Thyroid gland (tissue), 4 donors: ENCODE data around the gene PCDHA12. TPM values are rescaled to one million over a fixed set of nuclear protein-coding genes. Genes with fewer than 3 reads are reported as not detected.

Experiments used
- DNase-seq, 2 donors: peaks; one replicate each; pipeline ENCODE4 v3.0.0-alpha.2; 2019
- H3K27ac ChIP-seq, 3 donors: fragments of 200-600 bp; sonication (generic); 1 replicate in 2 of 3; 2 replicates in 1 of 3; pipeline ENCODE4 v1.5.1; 2016 to 2019; ENCODE audit warnings: mild to moderate bottlenecking in 1 of 3, moderate library complexity in 1 of 3
- H3K27me3 ChIP-seq: fragments of 200-600 bp; sonication (generic); one replicate; pipeline ENCODE4 v1.5.1; 2019
- H3K36me3 ChIP-seq, 2 donors: fragments of 200-600 bp; sonication (generic); one replicate each; pipeline ENCODE4 v1.5.1; 2016 to 2019
- H3K4me1 ChIP-seq, 2 donors: fragments of 200-600 bp; sonication (generic); one replicate each; pipeline ENCODE4 v1.5.1; 2017 to 2019
- H3K4me3 ChIP-seq, 3 donors: fragments of 200-600 bp; sonication (generic); replicated peaks in 1 of 3; 1 replicate in 2 of 3; 2 replicates in 1 of 3; pipeline ENCODE4 v1.5.1; 2016; ENCODE audit warnings: mild to moderate bottlenecking in 1 of 3
- H3K9me3 ChIP-seq: fragments of 200-600 bp; sonication (generic); one replicate; pipeline ENCODE4 v1.5.1; 2017
- POLR2A ChIP-seq, 2 donors: fragments of 450-650 bp; IDR thresholded peaks; one replicate each; pipeline ENCODE4 v1.6.1; 2017; ENCODE audit warnings: antibody characterized with exemption in 2 of 2, mild to moderate bottlenecking in 2 of 2, moderate library complexity in 1 of 2
- WGBS, 2 donors: methylation state at CpG; one replicate each; pipeline ENCODE4 v1.1.5; 2017; 5-methylcytosine and 5-hydroxymethylcytosine counted together
- intact Hi-C: fragments of 100-400 bp; cut with DNase I; formaldehyde crosslinking; loops from one replicate; pipeline ENCODE4 v1.15.1; 2023
- total RNA-seq, 4 donors: library from RNA; depleted of rRNA; stranded (reverse); fragments of >200 nt; gene quantifications; one replicate each; pipeline ENCODE4 v1.2.3, GENCODE V29; 2016
- TF ChIP-seq, protein P1 (sequence below), 6 experiments: fragments of 200-600 bp in 3 of 6; fragments of 450-650 bp in 3 of 6; sonication (generic) in 3 of 6; IDR thresholded peaks; one replicate each; pipeline ENCODE4 v1.5.1; 2016 to 2019; ENCODE audit warnings: antibody characterized with exemption in 6 of 6, mild to moderate bottlenecking in 2 of 6, inconsistent platforms in 1 of 6, moderate library complexity in 1 of 6

The PCDHA12 gene
- total RNA-seq, 4 donors from 2014 or later, result 3.3 to 9.6 (median 6.1) TPM

- 2 to 5% methylated on average over 13 to 39 of the region's 41 CpGs for WGBS, 2 donors
- Histone ChIP-seq H3K27me3 (no peaks in the 10 kb centered on the region), H3K36me3 (no peaks in the 10 kb centered on the region), H3K4me1 (peaks cover 6 to 10% of the 10 kb centered on the region in 2 donors), H3K27ac (peak within 1 kb of the TSS in 2 of 3 donors; percentile 42 to 49), H3K9me3 (no peaks in the 10 kb centered on the region), H3K4me3 (peak within 1 kb of the TSS; percentile 41 to 56 (median 43))
- peak; percentile 43 for DNase-seq
- TF ChIP-seq POLR2A (IDR thresholded peaks at IDR 0.05), result peak in 1 of 2 donors; percentile 23
- TF ChIP-seq, protein P1, sequence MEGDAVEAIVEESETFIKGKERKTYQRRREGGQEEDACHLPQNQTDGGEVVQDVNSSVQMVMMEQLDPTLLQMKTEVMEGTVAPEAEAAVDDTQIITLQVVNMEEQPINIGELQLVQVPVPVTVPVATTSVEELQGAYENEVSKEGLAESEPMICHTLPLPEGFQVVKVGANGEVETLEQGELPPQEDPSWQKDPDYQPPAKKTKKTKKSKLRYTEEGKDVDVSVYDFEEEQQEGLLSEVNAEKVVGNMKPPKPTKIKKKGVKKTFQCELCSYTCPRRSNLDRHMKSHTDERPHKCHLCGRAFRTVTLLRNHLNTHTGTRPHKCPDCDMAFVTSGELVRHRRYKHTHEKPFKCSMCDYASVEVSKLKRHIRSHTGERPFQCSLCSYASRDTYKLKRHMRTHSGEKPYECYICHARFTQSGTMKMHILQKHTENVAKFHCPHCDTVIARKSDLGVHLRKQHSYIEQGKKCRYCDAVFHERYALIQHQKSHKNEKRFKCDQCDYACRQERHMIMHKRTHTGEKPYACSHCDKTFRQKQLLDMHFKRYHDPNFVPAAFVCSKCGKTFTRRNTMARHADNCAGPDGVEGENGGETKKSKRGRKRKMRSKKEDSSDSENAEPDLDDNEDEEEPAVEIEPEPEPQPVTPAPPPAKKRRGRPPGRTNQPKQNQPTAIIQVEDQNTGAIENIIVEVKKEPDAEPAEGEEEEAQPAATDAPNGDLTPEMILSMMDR (IDR thresholded peaks at IDR 0.05), result no peak
- intact Hi-C loops, result loop anchor here (5.0 kb wide), 1 partner anchor 111 kb away; no protein-coding TSS in a partner anchor
Observed at GRCh38 chr5:140925806-140926442, 50.8 kb downstream of the PCDHA12 start, which contains the start of gene PCDHAC1. Gene PCDHAC1 (plus strand): TSS chr5:140926299. CDS start chr5:140926893, 594 bp downstream.

DNA sequence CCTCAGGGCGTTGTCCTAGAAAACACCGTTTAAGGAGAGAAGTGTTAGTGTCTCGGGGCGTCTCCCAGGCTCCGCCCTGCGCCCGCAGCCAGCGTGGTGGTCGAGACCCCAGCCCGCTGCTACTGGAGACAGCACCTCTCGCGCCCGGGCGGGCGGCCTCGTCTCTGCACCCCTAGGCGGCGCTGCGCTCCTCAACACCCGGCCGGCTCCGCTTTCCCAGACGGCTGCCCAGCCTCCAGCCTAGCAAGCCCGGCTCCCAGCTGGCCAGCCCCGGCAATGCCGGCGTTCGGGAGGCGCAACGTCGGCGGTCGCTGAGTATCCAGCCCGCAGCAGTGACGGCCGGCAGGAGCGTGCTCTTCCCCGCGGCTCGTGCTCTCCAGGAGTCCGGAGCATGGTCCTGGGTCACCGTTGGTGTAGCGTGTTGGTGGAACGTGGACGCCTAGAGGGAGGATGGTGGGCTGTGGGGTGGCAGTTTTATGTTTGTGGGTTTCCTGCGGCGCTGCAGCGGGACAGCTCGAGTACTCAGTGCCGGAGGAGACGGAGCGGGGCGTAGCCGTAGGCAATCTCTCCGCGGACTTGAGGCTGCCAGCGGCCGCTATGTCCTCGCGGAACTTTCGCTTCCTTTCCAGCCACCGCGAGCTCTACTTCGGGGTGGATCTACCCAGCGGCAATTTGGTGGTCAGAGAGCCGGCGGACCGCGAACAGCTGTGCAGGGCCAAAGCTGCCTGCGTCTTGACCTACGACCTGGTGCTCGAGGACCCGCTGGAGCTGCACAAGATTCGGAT lies 51.5 kb downstream of the PCDHA12 start:
- H3K9me3 ChIP-seq, result no peaks in the 10 kb centered on the region
- peak; percentile 88 to 91 for DNase-seq
- no peak for TF ChIP-seq POLR2A (IDR thresholded peaks at IDR 0.05)
- TF ChIP-seq, protein P1 (IDR thresholded peaks at IDR 0.05), result peak; percentile 56 to 90 (median 84)
- H3K4me3 ChIP-seq, result peak overlapping the region; percentile 41 to 56 (median 43)
- 3% methylated on average over 8 to 37 of the region's 74 CpGs for WGBS, 2 donors
- H3K27ac ChIP-seq, result peak overlapping the region in 2 of 3 donors; percentile 42 to 49
- H3K4me1 ChIP-seq, result peaks cover 6 to 10% of the 10 kb centered on the region in 2 donors
- H3K27me3 ChIP-seq, result no peaks in the 10 kb centered on the region
- intact Hi-C loops, result loop anchor here (5.0 kb wide), 1 partner anchor 111 kb away; no protein-coding TSS in a partner anchor
- H3K36me3 ChIP-seq, result no peaks in the 10 kb centered on the region

DNA sequence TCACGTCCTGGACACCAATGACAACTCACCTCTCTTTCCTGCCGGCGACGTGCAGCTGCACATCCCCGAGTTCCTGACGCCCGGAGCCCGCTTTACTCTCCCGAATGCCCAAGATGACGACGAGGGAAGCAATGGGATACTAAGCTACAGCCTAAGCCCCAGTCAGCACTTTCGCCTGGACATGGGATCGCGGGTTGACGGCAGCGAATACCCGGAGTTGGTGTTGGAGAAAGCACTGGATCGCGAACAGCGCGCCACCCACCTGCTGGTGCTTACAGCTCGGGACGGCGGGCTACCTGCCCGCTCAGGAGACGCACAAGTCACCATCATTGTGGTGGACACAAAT lies 52.1 kb downstream of the PCDHA12 start:
- Histone ChIP-seq H3K9me3 (no peaks in the 10 kb centered on the region), H3K4me3 (peak overlapping the region; percentile 41 to 56 (median 43)), H3K4me1 (peaks cover 6 to 10% of the 10 kb centered on the region in 2 donors), H3K36me3 (no peaks in the 10 kb centered on the region), H3K27ac (peak overlapping the region in 1 of 3 donors; percentile 49), H3K27me3 (no peaks in the 10 kb centered on the region)
- TF ChIP-seq, protein P1 (IDR thresholded peaks at IDR 0.05), result no peak
- no peak for TF ChIP-seq POLR2A (IDR thresholded peaks at IDR 0.05)
- DNase-seq, result peak; percentile 23 to 26
- 1 to 5% methylated on average over 16 to 18 of the region's 26 CpGs for WGBS, 2 donors
- intact Hi-C loops, result loop anchor here (5.0 kb wide), 1 partner anchor 110 kb away; no protein-coding TSS in a partner anchor

Other genes with a start within 250 kb of the PCDHA12 start
- 10 to 100 TPM; 18.5 to 36.7 (median 30.0) TPM for gene CD14, start 242.1 kb upstream of the PCDHA12 start, total RNA-seq
- 10 to 100 TPM; 16.1 to 48.7 (median 29.3) TPM for gene TMCO6, start 235.9 kb upstream of the PCDHA12 start, total RNA-seq
- 10 to 100 TPM; 25.9 to 90.9 (median 56.4) TPM for gene NDUFA2, start 227.7 kb upstream of the PCDHA12 start, total RNA-seq
- 100 to 1,000 TPM; 106 to 279 (median 161) TPM for gene IK, start 227.5 kb upstream of the PCDHA12 start, total RNA-seq
- gene WDR55, start 210.4 kb upstream of the PCDHA12 start, total RNA-seq, result 10 to 100 TPM; 19.5 to 23.8 (median 20.7) TPM
- gene DND1, start 201.7 kb upstream of the PCDHA12 start, total RNA-seq, result 1 to 10 TPM in 2 of 4 donors, not detected in 2; 1.3 to 2.0 TPM
- 10 to 100 TPM; 41.0 to 56.8 (median 48.2) TPM for gene HARS1, start 183.9 kb upstream of the PCDHA12 start, total RNA-seq
- gene HARS2, start 183.9 kb upstream of the PCDHA12 start, total RNA-seq, result 10 to 100 TPM; 29.3 to 31.8 (median 30.1) TPM
- 10 to 100 TPM; 35.1 to 46.0 (median 37.5) TPM for gene ZMAT2, start 174.9 kb upstream of the PCDHA12 start, total RNA-seq
- gene PCDHA1, start 89.2 kb upstream of the PCDHA12 start, total RNA-seq, result under 1 TPM in 1 of 4 donors, not detected in 3; 0.13 TPM
- gene PCDHA2, start 80.5 kb upstream of the PCDHA12 start, total RNA-seq, result under 1 TPM in 1 of 4 donors, not detected in 3; 0.22 TPM
- 1 to 10 TPM; 1.1 to 1.7 (median 1.3) TPM for gene PCDHA3, start 74.3 kb upstream of the PCDHA12 start, total RNA-seq
- gene PCDHA4, start 68.2 kb upstream of the PCDHA12 start, total RNA-seq, result 1 to 10 TPM in 1 of 4 donors, under 1 TPM in 3; 0.40 to 2.1 (median 0.69) TPM
- under 1 TPM; 0.33 to 0.54 (median 0.45) TPM for gene PCDHA5, start 53.7 kb upstream of the PCDHA12 start, total RNA-seq
- gene PCDHA6, start 47.3 kb upstream of the PCDHA12 start, total RNA-seq, result 1 to 10 TPM in 2 of 4 donors, under 1 TPM in 2; 0.29 to 1.3 (median 1.0) TPM
- gene PCDHA7, start 41.0 kb upstream of the PCDHA12 start, total RNA-seq, result under 1 TPM; 0.45 to 0.88 (median 0.54) TPM
- gene PCDHA8, start 34.1 kb upstream of the PCDHA12 start, total RNA-seq, result under 1 TPM in 3 of 4 donors, not detected in 1; 0.27 to 0.93 (median 0.33) TPM
- under 1 TPM; 0.17 to 0.54 (median 0.29) TPM for gene PCDHA9, start 26.9 kb upstream of the PCDHA12 start, total RNA-seq
- 10 to 100 TPM in 2 of 4 donors, 1 to 10 TPM in 2; 6.0 to 11.8 (median 9.2) TPM for gene PCDHA10, start 19.4 kb upstream of the PCDHA12 start, total RNA-seq
- 1 to 10 TPM; 1.8 to 4.2 (median 2.1) TPM for gene PCDHA11, start 6.4 kb upstream of the PCDHA12 start, total RNA-seq
- 1 to 10 TPM; 1.8 to 4.0 (median 3.1) TPM for gene PCDHA13, start 6.8 kb downstream of the PCDHA12 start, total RNA-seq
- 1 to 10 TPM; 3.0 to 6.4 (median 3.5) TPM for gene PCDHAC1, start 51.0 kb downstream of the PCDHA12 start, total RNA-seq
- 1 to 10 TPM; 2.0 to 5.4 (median 3.4) TPM for gene PCDHAC2, start 91.2 kb downstream of the PCDHA12 start, total RNA-seq
- under 1 TPM in 1 of 4 donors, not detected in 3; under 0.01 TPM for gene PCDHB1, start 176.1 kb downstream of the PCDHA12 start, total RNA-seq
- gene PCDHB2, start 219.3 kb downstream of the PCDHA12 start, total RNA-seq, result 1 to 10 TPM; 1.2 to 4.2 (median 3.2) TPM
- 1 to 10 TPM in 3 of 4 donors, under 1 TPM in 1; 0.81 to 3.0 (median 2.4) TPM for gene PCDHB3, start 225.2 kb downstream of the PCDHA12 start, total RNA-seq
- gene PCDHB4, start 246.5 kb downstream of the PCDHA12 start, total RNA-seq, result 1 to 10 TPM; 2.0 to 8.7 (median 3.5) TPM